ENCODE data around the gene SLC6A19.

Gene SLC6A19

DNA sequence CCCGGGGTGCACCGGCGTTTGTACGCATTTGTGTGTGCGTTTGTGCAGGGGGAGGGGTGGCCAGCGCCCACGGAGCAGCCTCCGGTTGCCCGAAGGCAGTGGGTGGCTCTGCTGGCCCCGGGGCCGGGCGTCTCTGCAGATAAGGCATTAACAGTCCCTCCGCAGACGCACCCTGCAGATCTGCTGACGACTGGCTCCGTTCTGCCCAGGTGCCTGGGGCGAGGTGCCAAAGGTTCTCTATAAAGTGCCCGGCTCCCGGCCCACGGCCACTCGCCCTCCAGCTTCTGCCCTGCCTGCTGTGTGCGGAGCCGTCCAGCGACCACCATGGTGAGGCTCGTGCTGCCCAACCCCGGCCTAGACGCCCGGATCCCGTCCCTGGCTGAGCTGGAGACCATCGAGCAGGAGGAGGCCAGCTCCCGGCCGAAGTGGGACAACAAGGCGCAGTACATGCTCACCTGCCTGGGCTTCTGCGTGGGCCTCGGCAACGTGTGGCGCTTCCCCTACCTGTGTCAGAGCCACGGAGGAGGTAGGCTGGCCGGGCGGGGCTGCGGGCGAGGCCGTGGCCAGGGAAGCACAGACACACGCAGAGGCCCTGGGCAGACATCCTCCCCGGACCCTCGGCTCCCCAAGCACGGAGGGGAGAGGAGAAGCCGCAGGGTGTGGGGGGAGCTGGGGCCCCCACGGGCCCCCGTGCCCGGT, at the start of gene SLC6A19:
Gene SLC6A19 (plus strand): TSS at position 269 of the 699 bp plus-strand sequence. CDS start 56 bp downstream, at position 325.
- in situ Hi-C loops (cut with MboI; ENCODE audit: low pct_unique_long_range_greater_than_20kb, low sequenced_read_pairs, unreplicated experiment), result no loop called here
- DNase-seq (ENCODE audit: low spot score), result no peak
- TF ChIP-seq, protein P1, sequence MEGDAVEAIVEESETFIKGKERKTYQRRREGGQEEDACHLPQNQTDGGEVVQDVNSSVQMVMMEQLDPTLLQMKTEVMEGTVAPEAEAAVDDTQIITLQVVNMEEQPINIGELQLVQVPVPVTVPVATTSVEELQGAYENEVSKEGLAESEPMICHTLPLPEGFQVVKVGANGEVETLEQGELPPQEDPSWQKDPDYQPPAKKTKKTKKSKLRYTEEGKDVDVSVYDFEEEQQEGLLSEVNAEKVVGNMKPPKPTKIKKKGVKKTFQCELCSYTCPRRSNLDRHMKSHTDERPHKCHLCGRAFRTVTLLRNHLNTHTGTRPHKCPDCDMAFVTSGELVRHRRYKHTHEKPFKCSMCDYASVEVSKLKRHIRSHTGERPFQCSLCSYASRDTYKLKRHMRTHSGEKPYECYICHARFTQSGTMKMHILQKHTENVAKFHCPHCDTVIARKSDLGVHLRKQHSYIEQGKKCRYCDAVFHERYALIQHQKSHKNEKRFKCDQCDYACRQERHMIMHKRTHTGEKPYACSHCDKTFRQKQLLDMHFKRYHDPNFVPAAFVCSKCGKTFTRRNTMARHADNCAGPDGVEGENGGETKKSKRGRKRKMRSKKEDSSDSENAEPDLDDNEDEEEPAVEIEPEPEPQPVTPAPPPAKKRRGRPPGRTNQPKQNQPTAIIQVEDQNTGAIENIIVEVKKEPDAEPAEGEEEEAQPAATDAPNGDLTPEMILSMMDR (IDR thresholded peaks at IDR 0.05; ENCODE audit: extremely low read depth, insufficient read depth, missing control alignments), result no peak

DNA sequence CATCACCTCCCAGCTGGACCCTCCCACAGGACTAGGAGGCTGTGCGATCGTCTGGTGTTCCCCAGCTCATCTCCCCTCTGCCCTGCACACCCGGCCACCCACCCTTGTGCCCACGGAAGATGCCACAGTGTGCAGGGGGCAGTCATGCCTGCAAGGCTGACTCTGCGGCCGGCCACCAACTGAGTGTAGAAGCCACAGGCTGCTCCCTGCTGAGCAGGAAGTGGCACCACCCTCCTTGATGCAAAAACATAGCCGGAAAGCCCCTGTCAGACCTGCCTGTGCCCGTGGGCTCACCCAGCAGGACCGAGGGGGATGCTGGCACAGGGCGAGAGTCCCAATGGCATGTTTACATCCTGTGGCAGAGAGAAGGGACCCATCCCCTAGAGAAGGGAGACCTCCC, 49.2 kb upstream of the SLC6A19 start:
- in situ Hi-C loops (cut with MboI; ENCODE audit: low pct_unique_long_range_greater_than_20kb, low sequenced_read_pairs, unreplicated experiment), result no loop called here
- DNase-seq (ENCODE audit: low spot score), result no peak
- TF ChIP-seq, protein P1 (IDR thresholded peaks at IDR 0.05; ENCODE audit: extremely low read depth, insufficient read depth, missing control alignments), result no peak

DNA sequence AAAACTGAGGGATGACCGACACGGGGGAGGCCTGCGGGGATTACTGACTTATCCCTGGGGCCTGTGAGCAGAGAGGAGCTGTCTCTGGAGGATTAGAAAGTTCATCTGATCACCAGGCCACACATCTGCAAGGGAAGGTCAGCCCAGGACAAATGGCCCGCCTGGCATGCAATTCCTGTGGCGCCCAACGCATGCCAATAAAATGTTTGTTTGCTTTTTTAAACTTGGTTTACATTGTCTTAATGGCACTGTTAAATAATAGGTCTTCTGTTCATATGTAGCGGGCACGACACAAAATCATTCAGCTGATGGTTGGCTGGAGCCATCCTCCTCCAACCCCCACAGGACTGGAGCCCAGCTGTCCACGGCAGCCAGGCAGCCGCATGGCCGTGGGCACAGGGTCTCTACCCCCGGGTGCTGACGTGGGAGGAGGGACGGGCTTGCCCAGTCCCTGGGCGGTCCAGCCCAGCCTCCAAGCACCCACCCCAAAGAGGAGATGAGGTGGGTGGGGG, 48.6 kb upstream of the SLC6A19 start:
- in situ Hi-C loops (cut with MboI; ENCODE audit: low pct_unique_long_range_greater_than_20kb, low sequenced_read_pairs, unreplicated experiment), result no loop called here
- DNase-seq (ENCODE audit: low spot score), result no peak
- TF ChIP-seq, protein P1 (IDR thresholded peaks at IDR 0.05; ENCODE audit: extremely low read depth, insufficient read depth, missing control alignments), result no peak

DNA sequence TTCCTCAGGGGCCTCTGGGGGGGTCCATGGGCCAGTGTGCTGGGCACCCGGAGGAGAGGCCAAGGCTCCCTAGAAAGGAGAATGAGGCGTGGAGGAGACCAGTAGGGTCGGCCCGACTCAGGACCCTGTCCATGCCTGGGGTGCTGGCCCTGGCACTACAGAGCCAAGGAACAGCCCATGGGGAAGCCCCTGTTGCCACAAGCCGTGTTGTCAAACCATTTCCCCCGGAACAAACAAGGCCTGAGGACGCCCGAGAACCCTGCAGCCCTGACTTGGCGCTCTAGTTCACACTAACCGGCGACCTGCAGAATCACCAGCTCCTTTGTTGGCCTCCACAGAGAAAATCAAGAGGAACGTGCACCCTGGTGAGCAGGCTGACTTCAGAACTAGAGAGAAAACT, 48.0 kb upstream of the SLC6A19 start:
- DNase-seq (ENCODE audit: low spot score), result no peak
- in situ Hi-C loops (cut with MboI; ENCODE audit: low pct_unique_long_range_greater_than_20kb, low sequenced_read_pairs, unreplicated experiment), result no loop called here
- TF ChIP-seq, protein P1 (IDR thresholded peaks at IDR 0.05; ENCODE audit: extremely low read depth, insufficient read depth, missing control alignments), result no peak

DNA sequence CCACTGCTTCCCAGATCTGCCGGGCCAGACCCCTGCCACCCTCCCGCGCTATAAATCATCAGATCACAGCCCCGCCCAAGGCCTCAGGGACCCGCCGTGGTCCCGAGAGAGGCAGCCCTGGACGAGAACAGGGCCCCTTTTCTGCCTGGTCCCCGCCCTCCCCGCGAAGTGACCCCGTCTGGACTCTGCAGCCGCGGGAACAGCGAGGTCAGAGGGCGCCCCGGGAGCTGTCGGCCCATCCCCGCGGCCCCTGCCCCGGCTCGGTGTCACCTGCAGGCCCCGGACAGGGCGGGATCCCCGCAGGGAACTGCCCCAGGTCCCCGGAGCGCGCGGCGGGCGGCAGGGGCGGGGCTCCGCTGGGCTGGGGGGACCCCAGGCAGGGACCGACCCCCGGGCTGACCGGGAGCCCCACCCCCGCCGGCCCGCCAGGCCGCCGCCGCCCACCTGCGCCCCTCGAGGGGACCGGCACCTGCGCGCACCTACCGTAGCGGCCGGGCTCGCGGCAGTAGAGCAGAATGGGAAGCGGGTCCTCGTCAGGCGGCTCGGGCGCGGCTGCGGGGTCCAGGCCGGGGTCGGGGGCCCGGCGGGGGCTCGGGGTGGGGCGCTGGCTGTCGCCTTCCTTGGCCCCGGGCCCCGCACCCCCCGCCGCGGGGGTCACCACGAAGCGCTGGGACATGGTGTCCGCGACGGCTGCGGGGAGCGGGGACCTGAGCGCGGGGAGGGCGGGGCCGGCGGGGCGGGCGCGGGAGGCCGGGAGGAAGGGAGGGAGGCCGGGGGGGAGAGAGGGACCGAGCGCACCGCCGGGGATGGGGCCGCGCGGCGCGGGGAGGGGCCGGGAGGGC, 46.0 kb upstream of the SLC6A19 start:
- in situ Hi-C loops (cut with MboI; ENCODE audit: low pct_unique_long_range_greater_than_20kb, low sequenced_read_pairs, unreplicated experiment), result no loop called here
- TF ChIP-seq, protein P1 (IDR thresholded peaks at IDR 0.05; ENCODE audit: extremely low read depth, insufficient read depth, missing control alignments), result no peak
- no peak for DNase-seq (ENCODE audit: low spot score)

DNA sequence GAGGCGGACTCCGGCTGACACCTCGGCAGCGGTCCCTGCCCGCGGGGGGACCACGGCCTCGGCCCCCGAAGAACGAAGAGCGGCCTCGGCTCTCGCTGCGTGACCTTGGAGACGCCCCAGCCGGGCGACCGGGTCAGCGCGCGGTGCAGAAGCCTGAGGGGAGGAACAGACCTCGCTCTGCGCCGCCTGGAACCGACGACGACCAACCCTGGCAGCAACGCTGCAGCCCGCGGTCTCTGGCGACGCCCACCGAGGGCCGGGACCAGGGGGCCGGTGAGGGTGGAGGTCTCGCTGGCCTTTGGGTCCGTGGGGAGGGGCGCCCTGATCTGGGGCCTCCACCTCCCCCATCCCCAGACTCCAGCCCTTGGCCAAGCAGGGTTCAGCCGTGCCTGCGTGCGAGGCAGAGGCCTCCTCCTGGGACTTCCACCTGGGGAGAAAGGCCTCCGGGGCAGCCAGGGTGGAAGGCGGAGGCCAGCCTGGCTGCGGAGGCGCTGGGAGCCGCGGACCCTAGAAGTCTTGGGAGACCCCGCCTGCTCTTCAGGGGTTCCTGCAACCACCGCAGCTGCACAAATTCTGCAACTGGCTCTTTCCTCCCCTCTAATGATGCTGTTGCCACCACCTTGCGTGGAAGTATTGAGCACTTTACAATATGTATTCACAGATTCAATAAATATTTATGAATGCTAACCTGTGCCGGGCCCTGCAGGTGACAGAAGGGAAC, 45.2 kb upstream of the SLC6A19 start:
- DNase-seq (ENCODE audit: low spot score), result no peak
- in situ Hi-C loops (cut with MboI; ENCODE audit: low pct_unique_long_range_greater_than_20kb, low sequenced_read_pairs, unreplicated experiment), result no loop called here
- TF ChIP-seq, protein P1 (IDR thresholded peaks at IDR 0.05; ENCODE audit: extremely low read depth, insufficient read depth, missing control alignments), result no peak

All from GM13977 (cell line).